ENCODE measurements around the gene TBX20.

DNA sequence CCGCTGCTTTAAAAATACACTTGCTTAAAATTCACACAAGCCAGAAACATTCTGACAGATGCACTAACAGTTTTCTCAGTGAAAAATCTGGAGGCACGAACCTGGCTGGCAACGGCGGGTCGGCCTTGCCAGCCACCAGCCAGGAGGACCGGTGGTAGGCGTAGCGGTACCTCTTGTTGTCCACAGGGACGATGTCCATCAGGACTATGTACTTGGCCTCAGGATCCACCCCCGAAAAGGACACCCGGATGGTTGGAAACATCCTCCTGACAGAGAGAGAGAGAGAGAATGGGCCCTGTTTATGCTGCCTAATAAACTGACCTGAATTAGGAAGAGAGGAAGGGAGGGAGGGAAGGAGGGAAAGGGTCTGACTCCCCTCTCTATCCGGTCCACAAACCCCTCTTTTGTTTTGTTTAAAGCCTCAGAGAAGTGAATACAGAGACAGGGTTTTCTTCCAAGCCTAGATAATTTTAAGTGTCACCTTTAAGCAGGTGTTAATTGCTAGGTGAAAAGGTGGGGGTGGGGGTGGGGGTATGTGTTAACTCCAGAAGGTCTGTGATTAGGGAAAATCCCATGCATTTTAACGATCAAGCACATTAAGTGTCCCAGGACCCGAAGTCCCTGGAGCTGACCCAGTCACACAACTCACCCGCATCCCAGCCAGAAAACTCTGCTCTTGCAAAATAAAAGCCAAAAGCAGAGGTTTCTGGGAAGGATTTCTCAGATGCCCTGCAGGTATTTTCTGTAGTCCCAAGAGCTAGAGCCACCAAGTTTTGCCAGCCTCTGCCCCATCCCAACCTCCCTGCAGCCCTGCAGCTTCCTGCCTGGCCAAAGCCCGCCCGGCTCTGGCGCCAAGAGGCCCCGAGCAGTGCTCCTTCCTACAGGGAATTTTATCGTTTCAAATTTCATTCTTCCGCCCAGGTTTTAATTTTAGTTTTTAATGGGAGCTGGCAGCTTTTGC lies 5.0 kb downstream of the TBX20 start:
- TF ChIP-seq POLR2A (IDR thresholded peaks at IDR 0.05; ENCODE audit: control extremely low read depth in 1 of 2, low read depth in 2 of 2, low read length in 2 of 2) (no peak), JUN (IDR thresholded peaks at IDR 0.05; ENCODE audit: low read depth, low read length) (no peak), POLR2AphosphoS5 (IDR thresholded peaks at IDR 0.05; ENCODE audit: low read depth, low read length) (no peak), EZH2 (IDR thresholded peaks at IDR 0.05; ENCODE audit: low read depth, low read length, severe bottlenecking) (peak; percentile 43), BRCA1 (IDR thresholded peaks at IDR 0.05; ENCODE audit: low read depth, low read length) (no peak), SP1 (IDR thresholded peaks at IDR 0.05; ENCODE audit: low read depth, low read length) (no peak), TAF1 (IDR thresholded peaks at IDR 0.05; ENCODE audit: low read depth, low read length) (no peak)
- TF ChIP-seq, protein P1, sequence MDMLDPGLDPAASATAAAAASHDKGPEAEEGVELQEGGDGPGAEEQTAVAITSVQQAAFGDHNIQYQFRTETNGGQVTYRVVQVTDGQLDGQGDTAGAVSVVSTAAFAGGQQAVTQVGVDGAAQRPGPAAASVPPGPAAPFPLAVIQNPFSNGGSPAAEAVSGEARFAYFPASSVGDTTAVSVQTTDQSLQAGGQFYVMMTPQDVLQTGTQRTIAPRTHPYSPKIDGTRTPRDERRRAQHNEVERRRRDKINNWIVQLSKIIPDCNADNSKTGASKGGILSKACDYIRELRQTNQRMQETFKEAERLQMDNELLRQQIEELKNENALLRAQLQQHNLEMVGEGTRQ (IDR thresholded peaks at IDR 0.05; ENCODE audit: low read length) = no peak
- TF ChIP-seq, protein P2, sequence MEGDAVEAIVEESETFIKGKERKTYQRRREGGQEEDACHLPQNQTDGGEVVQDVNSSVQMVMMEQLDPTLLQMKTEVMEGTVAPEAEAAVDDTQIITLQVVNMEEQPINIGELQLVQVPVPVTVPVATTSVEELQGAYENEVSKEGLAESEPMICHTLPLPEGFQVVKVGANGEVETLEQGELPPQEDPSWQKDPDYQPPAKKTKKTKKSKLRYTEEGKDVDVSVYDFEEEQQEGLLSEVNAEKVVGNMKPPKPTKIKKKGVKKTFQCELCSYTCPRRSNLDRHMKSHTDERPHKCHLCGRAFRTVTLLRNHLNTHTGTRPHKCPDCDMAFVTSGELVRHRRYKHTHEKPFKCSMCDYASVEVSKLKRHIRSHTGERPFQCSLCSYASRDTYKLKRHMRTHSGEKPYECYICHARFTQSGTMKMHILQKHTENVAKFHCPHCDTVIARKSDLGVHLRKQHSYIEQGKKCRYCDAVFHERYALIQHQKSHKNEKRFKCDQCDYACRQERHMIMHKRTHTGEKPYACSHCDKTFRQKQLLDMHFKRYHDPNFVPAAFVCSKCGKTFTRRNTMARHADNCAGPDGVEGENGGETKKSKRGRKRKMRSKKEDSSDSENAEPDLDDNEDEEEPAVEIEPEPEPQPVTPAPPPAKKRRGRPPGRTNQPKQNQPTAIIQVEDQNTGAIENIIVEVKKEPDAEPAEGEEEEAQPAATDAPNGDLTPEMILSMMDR (IDR thresholded peaks at IDR 0.05; ENCODE audit: control extremely low read depth in 1 of 3, insufficient read depth in 1 of 3, low read depth in 1 of 3, low read length in 3 of 3) = no peak
- TF ChIP-seq, protein P3, sequence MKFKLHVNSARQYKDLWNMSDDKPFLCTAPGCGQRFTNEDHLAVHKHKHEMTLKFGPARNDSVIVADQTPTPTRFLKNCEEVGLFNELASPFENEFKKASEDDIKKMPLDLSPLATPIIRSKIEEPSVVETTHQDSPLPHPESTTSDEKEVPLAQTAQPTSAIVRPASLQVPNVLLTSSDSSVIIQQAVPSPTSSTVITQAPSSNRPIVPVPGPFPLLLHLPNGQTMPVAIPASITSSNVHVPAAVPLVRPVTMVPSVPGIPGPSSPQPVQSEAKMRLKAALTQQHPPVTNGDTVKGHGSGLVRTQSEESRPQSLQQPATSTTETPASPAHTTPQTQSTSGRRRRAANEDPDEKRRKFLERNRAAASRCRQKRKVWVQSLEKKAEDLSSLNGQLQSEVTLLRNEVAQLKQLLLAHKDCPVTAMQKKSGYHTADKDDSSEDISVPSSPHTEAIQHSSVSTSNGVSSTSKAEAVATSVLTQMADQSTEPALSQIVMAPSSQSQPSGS (IDR thresholded peaks at IDR 0.05; ENCODE audit: low read length) = no peak

Data from H1 (cell line).